Neural cell (in vitro differentiated cells): ENCODE data around the gene PFKL. TPM values are rescaled to one million over a fixed set of nuclear protein-coding genes. Genes with fewer than 3 reads are reported as not detected.

ENCODE experiments used
- H2AFZ ChIP-seq: fragments of 200-600, 300-800 bp; sonication (generic), shearing (Covaris generic); 2 replicates; pipeline ENCODE4 v1.6.0; 2014; ENCODE audit warnings: low read depth, mild to moderate bottlenecking, antibody characterized with exemption, low read length, moderate library complexity
- H3F3A ChIP-seq: fragments of 200-600 bp; shearing (Covaris generic); 2 replicates; pipeline ENCODE4 v1.6.1; 2016; ENCODE audit warnings: mild to moderate bottlenecking, moderate library complexity, mixed read lengths, antibody characterized with exemption, low read length; ENCODE audit not compliant: insufficient read depth, poor library complexity, severe bottlenecking
- H3K27ac ChIP-seq: fragments of 200-600, 300-800 bp; sonication (generic), shearing (Covaris generic); 2 replicates; pipeline ENCODE4 v1.5.1; 2014; ENCODE audit warnings: mild to moderate bottlenecking, low read length, moderate library complexity
- H3K27me3 ChIP-seq: fragments of 300-800, 200-600 bp; sonication (generic), shearing (Covaris generic); 2 replicates; pipeline ENCODE4 v1.6.0; 2014; ENCODE audit warnings: mild to moderate bottlenecking, low read depth, low read length, moderate library complexity; ENCODE audit not compliant: insufficient read depth
- H3K36me3 ChIP-seq: fragments of 300-800, 200-600 bp; sonication (generic), shearing (Covaris generic); 2 replicates; pipeline ENCODE4 v1.5.1; 2014; ENCODE audit warnings: mild to moderate bottlenecking, antibody characterized with exemption, low read length, moderate library complexity; ENCODE audit not compliant: insufficient read depth
- H3K4me2 ChIP-seq: fragments of 300-800, 200-600 bp; sonication (generic), shearing (Covaris generic); 2 replicates; pipeline ENCODE4 v1.6.0; 2014; ENCODE audit warnings: mild to moderate bottlenecking, low read length
- H3K4me3 ChIP-seq: fragments of 300-800, 200-600 bp; sonication (generic), shearing (Covaris generic); 2 replicates; pipeline ENCODE4 v1.5.1; 2014; ENCODE audit warnings: mild to moderate bottlenecking, low read length, moderate library complexity
- H3K79me2 ChIP-seq: fragments of 200-600 bp; shearing (Covaris generic); replicated peaks from 2 replicates; pipeline ENCODE4 v1.6.0; 2014; ENCODE audit warnings: mild to moderate bottlenecking, low read length, moderate library complexity; ENCODE audit not compliant: insufficient read depth
- H3K9ac ChIP-seq: fragments of 300-800, 200-600 bp; sonication (generic), shearing (Covaris generic); 2 replicates; pipeline ENCODE4 v1.6.1; 2016; ENCODE audit warnings: mild to moderate bottlenecking, low read length, mixed read lengths
- H3K9me2 ChIP-seq: fragments of 200-600 bp; shearing (Covaris generic); 2 replicates; pipeline ENCODE4 v1.6.1; 2016; ENCODE audit warnings: mild to moderate bottlenecking, low read length, mixed read lengths; ENCODE audit not compliant: insufficient read depth
- H3K9me3 ChIP-seq: fragments of 200-600, 300-800 bp; sonication (generic), shearing (Covaris generic); 2 replicates; pipeline ENCODE4 v1.6.1; 2016; ENCODE audit warnings: mild to moderate bottlenecking, mixed run types, low read length, moderate library complexity, mixed read lengths
- H4K20me1 ChIP-seq: fragments of 200-600 bp; shearing (Covaris generic); 2 replicates; pipeline ENCODE4 v1.6.1; 2016; ENCODE audit warnings: mild to moderate bottlenecking, mixed run types; ENCODE audit not compliant: insufficient read depth
- CTCF ChIP-seq: fragments of 450-650 bp; IDR thresholded peaks from 2 replicates; pipeline ENCODE4 v1.5.1; 2014; ENCODE audit warnings: antibody characterized with exemption, mild to moderate bottlenecking, moderate library complexity; ENCODE audit not compliant: poor library complexity, severe bottlenecking
- EP300 ChIP-seq: fragments of 450-650 bp; conservative IDR thresholded peaks from 2 replicates; pipeline ENCODE4 v1.6.1; 2014; ENCODE audit warnings: antibody characterized with exemption, mild to moderate bottlenecking, moderate library complexity; ENCODE audit not compliant: poor library complexity, severe bottlenecking
- EZH2 ChIP-seq: fragments of 200-600, 300-800 bp; shearing (Covaris generic), sonication (generic); IDR thresholded peaks from 2 replicates; pipeline ENCODE4 v1.6.1; 2014; ENCODE audit warnings: antibody characterized with exemption, low read length, borderline replicate concordance, mild to moderate bottlenecking; ENCODE audit not compliant: insufficient read depth, poor library complexity, severe bottlenecking
- MXI1 ChIP-seq: fragments of 450-650 bp; conservative IDR thresholded peaks from 2 replicates; pipeline ENCODE4 v1.6.1; 2014; ENCODE audit warnings: antibody characterized with exemption, mild to moderate bottlenecking; ENCODE audit not compliant: poor library complexity, severe bottlenecking
- POLR2AphosphoS5 ChIP-seq: IDR thresholded peaks from 2 replicates; pipeline ENCODE4 v1.6.1; 2012
- RAD21 ChIP-seq: fragments of 450-650 bp; conservative IDR thresholded peaks from 2 replicates; pipeline ENCODE4 v1.6.1; 2014; ENCODE audit warnings: antibody characterized with exemption, mild to moderate bottlenecking, moderate library complexity
- SMC3 ChIP-seq: fragments of 450-650 bp; conservative IDR thresholded peaks from 2 replicates; pipeline ENCODE4 v1.6.1; 2014; ENCODE audit warnings: antibody characterized with exemption, mild to moderate bottlenecking, moderate library complexity; ENCODE audit not compliant: poor library complexity
- TAF1 ChIP-seq: IDR thresholded peaks from 2 replicates; pipeline ENCODE4 v1.6.1; 2012; ENCODE audit warnings: low read depth
- polyA plus RNA-seq: library from polyadenylated mRNA; depleted of rRNA; stranded (reverse); fragments of >200 nt; gene quantifications from 2 replicates; pipeline ENCODE4 v1.2.3, GENCODE V29; 2014
- TF ChIP-seq, protein P1 (sequence below): IDR thresholded peaks from 2 replicates; pipeline ENCODE4 v1.6.1; 2012; ENCODE audit warnings: borderline replicate concordance

PFKL gene
- polyA plus RNA-seq, 1 donor from 2014 or later: 79.6 TPM

- no peaks in the 10 kb centered on the region for H3K9me2 ChIP-seq
- H3K36me3 ChIP-seq: no peaks in the 10 kb centered on the region
- H3F3A ChIP-seq: no peaks in the 10 kb centered on the region
- no peak overlapping the region for H2AFZ ChIP-seq
- TF ChIP-seq EP300 (no peak), MXI1 (no peak), POLR2AphosphoS5 (no peak), TAF1 (no peak), CTCF (no peak), EZH2 (no peak), RAD21 (no peak), SMC3 (no peak)
- TF ChIP-seq, protein P1, sequence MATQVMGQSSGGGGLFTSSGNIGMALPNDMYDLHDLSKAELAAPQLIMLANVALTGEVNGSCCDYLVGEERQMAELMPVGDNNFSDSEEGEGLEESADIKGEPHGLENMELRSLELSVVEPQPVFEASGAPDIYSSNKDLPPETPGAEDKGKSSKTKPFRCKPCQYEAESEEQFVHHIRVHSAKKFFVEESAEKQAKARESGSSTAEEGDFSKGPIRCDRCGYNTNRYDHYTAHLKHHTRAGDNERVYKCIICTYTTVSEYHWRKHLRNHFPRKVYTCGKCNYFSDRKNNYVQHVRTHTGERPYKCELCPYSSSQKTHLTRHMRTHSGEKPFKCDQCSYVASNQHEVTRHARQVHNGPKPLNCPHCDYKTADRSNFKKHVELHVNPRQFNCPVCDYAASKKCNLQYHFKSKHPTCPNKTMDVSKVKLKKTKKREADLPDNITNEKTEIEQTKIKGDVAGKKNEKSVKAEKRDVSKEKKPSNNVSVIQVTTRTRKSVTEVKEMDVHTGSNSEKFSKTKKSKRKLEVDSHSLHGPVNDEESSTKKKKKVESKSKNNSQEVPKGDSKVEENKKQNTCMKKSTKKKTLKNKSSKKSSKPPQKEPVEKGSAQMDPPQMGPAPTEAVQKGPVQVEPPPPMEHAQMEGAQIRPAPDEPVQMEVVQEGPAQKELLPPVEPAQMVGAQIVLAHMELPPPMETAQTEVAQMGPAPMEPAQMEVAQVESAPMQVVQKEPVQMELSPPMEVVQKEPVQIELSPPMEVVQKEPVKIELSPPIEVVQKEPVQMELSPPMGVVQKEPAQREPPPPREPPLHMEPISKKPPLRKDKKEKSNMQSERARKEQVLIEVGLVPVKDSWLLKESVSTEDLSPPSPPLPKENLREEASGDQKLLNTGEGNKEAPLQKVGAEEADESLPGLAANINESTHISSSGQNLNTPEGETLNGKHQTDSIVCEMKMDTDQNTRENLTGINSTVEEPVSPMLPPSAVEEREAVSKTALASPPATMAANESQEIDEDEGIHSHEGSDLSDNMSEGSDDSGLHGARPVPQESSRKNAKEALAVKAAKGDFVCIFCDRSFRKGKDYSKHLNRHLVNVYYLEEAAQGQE: no peak
- H3K27ac ChIP-seq: no peak overlapping the region
- H3K27me3 ChIP-seq: no peaks in the 10 kb centered on the region
- no peaks in the 10 kb centered on the region for H3K9me3 ChIP-seq
- no peak overlapping the region for H3K4me3 ChIP-seq
- H3K9ac ChIP-seq: no peak overlapping the region
- H4K20me1 ChIP-seq: no peaks in the 10 kb centered on the region
- no peak overlapping the region for H3K4me2 ChIP-seq
- H3K79me2 ChIP-seq: no peaks in the 10 kb centered on the region
These were observed 65.6 kb downstream of the PFKL start for GRCh38 chr21:44365251-44365966.

- H3F3A ChIP-seq: no peaks in the 10 kb centered on the region
- no peaks in the 10 kb centered on the region for H3K9me3 ChIP-seq
- no peak overlapping the region for H3K4me2 ChIP-seq
- H4K20me1 ChIP-seq: no peaks in the 10 kb centered on the region
- H2AFZ ChIP-seq: no peak overlapping the region
- TF ChIP-seq EZH2: no peak
- TF ChIP-seq SMC3: no peak
- TF ChIP-seq POLR2AphosphoS5: no peak
- no peak for TF ChIP-seq TAF1
- TF ChIP-seq, protein P1: no peak
- TF ChIP-seq CTCF: no peak
- no peak for TF ChIP-seq EP300
- TF ChIP-seq MXI1: no peak
- no peak for TF ChIP-seq RAD21
- no peaks in the 10 kb centered on the region for H3K79me2 ChIP-seq
- no peak overlapping the region for H3K9ac ChIP-seq
- no peaks in the 10 kb centered on the region for H3K9me2 ChIP-seq
- no peak overlapping the region for H3K27ac ChIP-seq
- H3K4me3 ChIP-seq: no peak overlapping the region
- no peaks in the 10 kb centered on the region for H3K27me3 ChIP-seq
- no peaks in the 10 kb centered on the region for H3K36me3 ChIP-seq
These were observed 66.2 kb downstream of the PFKL start for GRCh38 chr21:44365967-44366585.
